Hepatocyte (in vitro differentiated cells): ENCODE results near the gene INPP5D. TPM values are rescaled to one million over a fixed set of nuclear protein-coding genes. Genes with fewer than 3 reads are reported as not detected.

ENCODE experiments used
- DNase-seq: peaks from one replicate; pipeline ENCODE4 v3.0.0-alpha.2; 2016; ENCODE audit warnings: low spot score
- H2AFZ ChIP-seq: fragments of 200-600 bp; sonication (generic); 2 replicates; pipeline ENCODE4 v1.6.0; 2016; ENCODE audit warnings: antibody characterized with exemption, mild to moderate bottlenecking
- H3K27ac ChIP-seq: fragments of 200-600 bp; sonication (generic); 2 replicates; pipeline ENCODE4 v1.5.1; 2016; ENCODE audit warnings: mild to moderate bottlenecking
- H3K27me3 ChIP-seq: fragments of 200-600 bp; sonication (generic); 2 replicates; pipeline ENCODE4 v1.6.1; 2016
- H3K36me3 ChIP-seq: fragments of 200-600 bp; sonication (generic); replicated peaks from 2 replicates; pipeline ENCODE4 v1.5.1; 2016; ENCODE audit warnings: low read depth; ENCODE audit not compliant: insufficient read depth
- H3K4me1 ChIP-seq: fragments of 200-600 bp; sonication (generic); 2 replicates; pipeline ENCODE4 v1.5.1; 2016; ENCODE audit warnings: mild to moderate bottlenecking, moderate library complexity; ENCODE audit not compliant: insufficient read depth
- H3K4me2 ChIP-seq: fragments of 200-600 bp; sonication (generic); 2 replicates; pipeline ENCODE4 v1.6.0; 2016
- H3K4me3 ChIP-seq: fragments of 200-600 bp; sonication (generic); 2 replicates; pipeline ENCODE4 v1.5.1; 2016; ENCODE audit warnings: mild to moderate bottlenecking
- H3K79me2 ChIP-seq: fragments of 200-600 bp; sonication (generic); 2 replicates; pipeline ENCODE4 v1.6.0; 2017; ENCODE audit warnings: mild to moderate bottlenecking
- H3K9me2 ChIP-seq: fragments of 200-600 bp; sonication (generic); replicated peaks from 2 replicates; pipeline ENCODE4 v1.6.0; 2017; ENCODE audit warnings: mild to moderate bottlenecking; ENCODE audit not compliant: insufficient read depth
- H3K9me3 ChIP-seq: fragments of 200-600 bp; sonication (generic); 2 replicates; pipeline ENCODE4 v1.5.1; 2016; ENCODE audit warnings: low read depth, mild to moderate bottlenecking
- H4K20me1 ChIP-seq: fragments of 200-600 bp; sonication (generic); 2 replicates; pipeline ENCODE4 v1.6.0; 2016; ENCODE audit warnings: mild to moderate bottlenecking; ENCODE audit not compliant: insufficient read depth, poor library complexity, severe bottlenecking
- CTCF ChIP-seq: fragments of 200-600 bp; sonication (generic); IDR thresholded peaks from 2 replicates; pipeline ENCODE4 v1.5.1; 2016; ENCODE audit warnings: antibody characterized with exemption, mild to moderate bottlenecking; ENCODE audit not compliant: poor library complexity
- EZH2 ChIP-seq: fragments of 200-600 bp; sonication (generic); IDR thresholded peaks from 2 replicates; pipeline ENCODE4 v1.6.1; 2016; ENCODE audit warnings: antibody characterized with exemption, mild to moderate bottlenecking, borderline replicate concordance
- EZH2phosphoT487 ChIP-seq: fragments of 200-600 bp; sonication (generic); IDR thresholded peaks from one replicate; pipeline ENCODE4 v1.6.1; 2018; ENCODE audit warnings: antibody characterized with exemption, mild to moderate bottlenecking, low read depth, moderate library complexity; ENCODE audit not compliant: unreplicated experiment, severe bottlenecking
- WGBS: methylation state at CpG from one replicate; pipeline ENCODE4 v1.1.6; 2016; ENCODE audit warnings: low lambda C conversion rate; ENCODE audit errors: missing lambda C conversion rate; 5-methylcytosine and 5-hydroxymethylcytosine counted together
- polyA plus RNA-seq: library from polyadenylated mRNA; unstranded; fragments of >200 nt; fragmentation: Nextera tagmentation; extraction: Ambion mirVana; gene quantifications from 2 replicates; pipeline ENCODE4 v1.2.1, GENCODE V29; 2016
- total RNA-seq: library from RNA; depleted of rRNA; stranded (reverse); fragments of >200 nt; gene quantifications from 2 replicates; pipeline ENCODE4 v1.2.3, GENCODE V29; 2014

INPP5D gene
- total and polyA plus RNA-seq, 2 experiments from 2014 or later: 3.3 to 5.2 TPM

GRCh38 chr2:233171344-233171743 lies 111.2 kb downstream of the INPP5D start:
- TF ChIP-seq EZH2phosphoT487 (no peak), CTCF (no peak), EZH2 (no peak)
- no peaks in the 10 kb centered on the region for H3K79me2 ChIP-seq
- DNase-seq: no peak
- H3K27me3 ChIP-seq: no peaks in the 10 kb centered on the region
- H3K9me2 ChIP-seq: no peaks in the 10 kb centered on the region
- no peaks in the 10 kb centered on the region for H3K36me3 ChIP-seq
- no peaks in the 10 kb centered on the region for H4K20me1 ChIP-seq
- 90% methylated on average over 2 of the region's 2 CpGs for WGBS
- no peaks in the 10 kb centered on the region for H3K4me1 ChIP-seq
- no peak overlapping the region for H3K4me3 ChIP-seq
- H3K27ac ChIP-seq: no peak overlapping the region
- no peak overlapping the region for H2AFZ ChIP-seq
- H3K4me2 ChIP-seq: no peak overlapping the region
- no peaks in the 10 kb centered on the region for H3K9me3 ChIP-seq

GRCh38 chr2:233173115-233173514 lies 113.0 kb downstream of the INPP5D start:
- Histone ChIP-seq H3K4me1 (no peaks in the 10 kb centered on the region), H3K27ac (no peak overlapping the region), H2AFZ (no peak overlapping the region), H4K20me1 (no peaks in the 10 kb centered on the region), H3K9me3 (no peaks in the 10 kb centered on the region), H3K4me2 (no peak overlapping the region), H3K36me3 (no peaks in the 10 kb centered on the region), H3K4me3 (no peak overlapping the region), H3K79me2 (no peaks in the 10 kb centered on the region), H3K9me2 (no peaks in the 10 kb centered on the region), H3K27me3 (no peaks in the 10 kb centered on the region)
- no peak for DNase-seq
- 93% methylated on average over 6 of the region's 7 CpGs for WGBS
- no peak for TF ChIP-seq EZH2phosphoT487
- TF ChIP-seq CTCF: no peak
- no peak for TF ChIP-seq EZH2

GRCh38 chr2:233174137-233174536 lies 114.0 kb downstream of the INPP5D start:
- 77% methylated on average over 7 of the region's 7 CpGs for WGBS
- TF ChIP-seq CTCF: no peak
- no peak for TF ChIP-seq EZH2phosphoT487
- no peak for TF ChIP-seq EZH2
- H3K4me1 ChIP-seq: no peaks in the 10 kb centered on the region
- H3K4me3 ChIP-seq: no peak overlapping the region
- no peaks in the 10 kb centered on the region for H3K9me3 ChIP-seq
- no peaks in the 10 kb centered on the region for H4K20me1 ChIP-seq
- H3K4me2 ChIP-seq: no peak overlapping the region
- H3K27ac ChIP-seq: no peak overlapping the region
- no peaks in the 10 kb centered on the region for H3K36me3 ChIP-seq
- H2AFZ ChIP-seq: no peak overlapping the region
- no peaks in the 10 kb centered on the region for H3K9me2 ChIP-seq
- H3K27me3 ChIP-seq: no peaks in the 10 kb centered on the region
- H3K79me2 ChIP-seq: no peaks in the 10 kb centered on the region
- no peak for DNase-seq
